ENCODE data around the gene SCEL.

Gene SCEL

GRCh38 chr13:77674852-77675251, 139.3 kb downstream of the SCEL start:
- TF ChIP-seq PAX5 (IDR thresholded peaks at IDR 0.05; ENCODE audit: insufficient read depth, low read length, severe bottlenecking) (no peak), POLR2AphosphoS5 (IDR thresholded peaks at IDR 0.05; ENCODE audit: low read depth, low read length) (no peak), SPI1 (IDR thresholded peaks at IDR 0.05; ENCODE audit: low read depth, low read length) (no peak), POLR2A (IDR thresholded peaks at IDR 0.05; ENCODE audit: low read depth, low read length) (no peak), TAF1 (IDR thresholded peaks at IDR 0.05; ENCODE audit: low read depth, low read length) (no peak), POU2F2 (IDR thresholded peaks at IDR 0.05; ENCODE audit: low read depth, low read length) (no peak)
- DNase-seq (ENCODE audit: insufficient read length, low spot score): no peak
- FAIRE-seq: no peak

- TF ChIP-seq POU2F2 (IDR thresholded peaks at IDR 0.05; ENCODE audit: low read depth, low read length) (no peak), TAF1 (IDR thresholded peaks at IDR 0.05; ENCODE audit: low read depth, low read length) (no peak), POLR2AphosphoS5 (IDR thresholded peaks at IDR 0.05; ENCODE audit: low read depth, low read length) (no peak), PAX5 (IDR thresholded peaks at IDR 0.05; ENCODE audit: insufficient read depth, low read length, severe bottlenecking) (no peak), SPI1 (IDR thresholded peaks at IDR 0.05; ENCODE audit: low read depth, low read length) (no peak), POLR2A (IDR thresholded peaks at IDR 0.05; ENCODE audit: low read depth, low read length) (no peak)
- DNase-seq (ENCODE audit: insufficient read length, low spot score) (no peak), FAIRE-seq (no peak)
Observed at GRCh38 chr13:77678691-77679235, 143.3 kb downstream of the SCEL start.

GRCh38 chr13:77687799-77688198, 152.3 kb downstream of the SCEL start:
- DNase-seq (ENCODE audit: insufficient read length, low spot score): no peak
- no peak for FAIRE-seq
- TF ChIP-seq POLR2AphosphoS5 (IDR thresholded peaks at IDR 0.05; ENCODE audit: low read depth, low read length) (no peak), SPI1 (IDR thresholded peaks at IDR 0.05; ENCODE audit: low read depth, low read length) (no peak), POU2F2 (IDR thresholded peaks at IDR 0.05; ENCODE audit: low read depth, low read length) (no peak), TAF1 (IDR thresholded peaks at IDR 0.05; ENCODE audit: low read depth, low read length) (no peak), PAX5 (IDR thresholded peaks at IDR 0.05; ENCODE audit: insufficient read depth, low read length, severe bottlenecking) (no peak), POLR2A (IDR thresholded peaks at IDR 0.05; ENCODE audit: low read depth, low read length) (no peak)

- TF ChIP-seq POU2F2 (IDR thresholded peaks at IDR 0.05; ENCODE audit: low read depth, low read length): no peak
- TF ChIP-seq POLR2AphosphoS5 (IDR thresholded peaks at IDR 0.05; ENCODE audit: low read depth, low read length): no peak
- no peak for TF ChIP-seq PAX5 (IDR thresholded peaks at IDR 0.05; ENCODE audit: insufficient read depth, low read length, severe bottlenecking)
- no peak for TF ChIP-seq TAF1 (IDR thresholded peaks at IDR 0.05; ENCODE audit: low read depth, low read length)
- DNase-seq (ENCODE audit: insufficient read length, low spot score) (no peak), FAIRE-seq (no peak)
Observed at GRCh38 chr13:77691871-77692270, 156.4 kb downstream of the SCEL start.

- DNase-seq (ENCODE audit: insufficient read length, low spot score) (no peak), FAIRE-seq (no peak)
- TF ChIP-seq TAF1 (IDR thresholded peaks at IDR 0.05; ENCODE audit: low read depth, low read length) (no peak), POLR2AphosphoS5 (IDR thresholded peaks at IDR 0.05; ENCODE audit: low read depth, low read length) (no peak), POLR2A (IDR thresholded peaks at IDR 0.05; ENCODE audit: low read depth, low read length) (no peak), POU2F2 (IDR thresholded peaks at IDR 0.05; ENCODE audit: low read depth, low read length) (no peak), PAX5 (IDR thresholded peaks at IDR 0.05; ENCODE audit: insufficient read depth, low read length, severe bottlenecking) (no peak), SPI1 (IDR thresholded peaks at IDR 0.05; ENCODE audit: low read depth, low read length) (no peak)
Observed at GRCh38 chr13:77692746-77693448, 157.4 kb downstream of the SCEL start.

- FAIRE-seq (no peak), DNase-seq (ENCODE audit: insufficient read length, low spot score) (no peak)
- TF ChIP-seq PAX5 (IDR thresholded peaks at IDR 0.05; ENCODE audit: insufficient read depth, low read length, severe bottlenecking): no peak
Observed at GRCh38 chr13:77693449-77693940, 158.0 kb downstream of the SCEL start.

All from GM12891 (cell line).